Caco-2 (cell line): ENCODE data around the gene TBC1D2B. TPM values are rescaled to one million over a fixed set of nuclear protein-coding genes. Genes with fewer than 3 reads are reported as not detected.

Source experiments
- BruUV-seq: library from RNA; stranded (reverse); fragments of 400-500 nt; replicated peaks from 2 replicates; lab custom pipeline; 2021; lab: Mats Ljungman, UMichigan
- CTCF ChIA-PET: fragments of 300-600 bp; sonication (Branson Sonifier 250); formaldehyde crosslinking; loops from one replicate; lab custom pipeline; 2022; ENCODE audit warnings: antibody characterized with exemption; lab: Charles Lee
- POLR2A ChIA-PET: fragments of 300-600 bp; sonication (Branson Sonifier 250); formaldehyde crosslinking; loops from one replicate; lab custom pipeline; 2022; ENCODE audit warnings: antibody characterized with exemption; lab: Charles Lee
- DNase-seq, 2 experiments: peaks; one replicate each; pipeline versions ENCODE4 v3.0.0 to v3.0.0-alpha.2; 2020 to 2022
- H3K27me3 ChIP-seq: replicated peaks from 2 replicates; pipeline ENCODE4 v1.6.0; 2011; ENCODE audit warnings: low read length; ENCODE audit not compliant: control insufficient read depth, insufficient read depth
- H3K36me3 ChIP-seq: 2 replicates; pipeline ENCODE4 v1.5.1; 2011; ENCODE audit warnings: low read length; ENCODE audit not compliant: control insufficient read depth, insufficient read depth
- H3K4me1 ChIP-seq: fragments of 250-450 bp; sonication (Bioruptor Pico); 2 replicates; pipeline ENCODE4 v1.5.1; 2020; ENCODE audit warnings: mild to moderate bottlenecking
- H3K4me3 ChIP-seq: 2 replicates; pipeline ENCODE4 v1.5.1; 2011; ENCODE audit warnings: low read depth, mild to moderate bottlenecking, control low read depth, low read length
- H3K9me3 ChIP-seq: fragments of 250-450 bp; sonication (Bioruptor Pico); 2 replicates; pipeline ENCODE4 v1.5.1; 2020; ENCODE audit warnings: mild to moderate bottlenecking, moderate library complexity
- H3K27ac Mint-ChIP-seq: one replicate; pipeline ENCODE4 v1.8.0; 2022; ENCODE audit warnings: mixed read lengths; ENCODE audit not compliant: unreplicated experiment
- H3K27me3 Mint-ChIP-seq: one replicate; pipeline ENCODE4 v1.8.0; 2022; ENCODE audit warnings: mixed read lengths; ENCODE audit not compliant: insufficient read depth, unreplicated experiment
- H3K36me3 Mint-ChIP-seq: one replicate; pipeline ENCODE4 v1.8.0; 2022; ENCODE audit warnings: mild to moderate bottlenecking, mixed read lengths; ENCODE audit not compliant: insufficient read depth, unreplicated experiment
- H3K4me1 Mint-ChIP-seq: one replicate; pipeline ENCODE4 v1.8.0; 2022; ENCODE audit warnings: low read depth, mixed read lengths; ENCODE audit not compliant: unreplicated experiment
- H3K4me3 Mint-ChIP-seq: one replicate; pipeline ENCODE4 v1.8.0; 2022; ENCODE audit warnings: mild to moderate bottlenecking, moderate library complexity, mixed read lengths; ENCODE audit not compliant: unreplicated experiment
- H3K9me3 Mint-ChIP-seq: one replicate; pipeline ENCODE4 v1.8.0; 2022; ENCODE audit warnings: mixed read lengths; ENCODE audit not compliant: unreplicated experiment
- CTCF ChIP-seq, 2 experiments: fragments of 200-600 bp in 1 of 2; IDR thresholded peaks; 1 replicate in 1 of 2; 2 replicates in 1 of 2; pipeline versions ENCODE4 v1.5.1 to v1.8.0; 2011 to 2022; ENCODE audit warnings: antibody characterized with exemption in 1 of 2, control low read depth in 1 of 2, inconsistent platforms in 1 of 2, low read depth in 1 of 2, low read length in 1 of 2, mild to moderate bottlenecking in 1 of 2, moderate library complexity in 1 of 2; ENCODE audit not compliant: insufficient read depth in 1 of 2, severe bottlenecking in 1 of 2, unreplicated experiment in 1 of 2
- intact Hi-C: fragments of 100-400 bp; cut with micrococcal nuclease; formaldehyde crosslinking; loops from one replicate; pipeline ENCODE4 v1.10.0; 2022; ENCODE audit not compliant: unreplicated experiment
- total RNA-seq: library from RNA; stranded (reverse); gene quantifications from 2 replicates; pipeline ENCODE4 v1.2.3, GENCODE V29; 2022

The TBC1D2B gene
- total RNA-seq, 1 experiment from 2014 or later = 18.3 TPM

DNA sequence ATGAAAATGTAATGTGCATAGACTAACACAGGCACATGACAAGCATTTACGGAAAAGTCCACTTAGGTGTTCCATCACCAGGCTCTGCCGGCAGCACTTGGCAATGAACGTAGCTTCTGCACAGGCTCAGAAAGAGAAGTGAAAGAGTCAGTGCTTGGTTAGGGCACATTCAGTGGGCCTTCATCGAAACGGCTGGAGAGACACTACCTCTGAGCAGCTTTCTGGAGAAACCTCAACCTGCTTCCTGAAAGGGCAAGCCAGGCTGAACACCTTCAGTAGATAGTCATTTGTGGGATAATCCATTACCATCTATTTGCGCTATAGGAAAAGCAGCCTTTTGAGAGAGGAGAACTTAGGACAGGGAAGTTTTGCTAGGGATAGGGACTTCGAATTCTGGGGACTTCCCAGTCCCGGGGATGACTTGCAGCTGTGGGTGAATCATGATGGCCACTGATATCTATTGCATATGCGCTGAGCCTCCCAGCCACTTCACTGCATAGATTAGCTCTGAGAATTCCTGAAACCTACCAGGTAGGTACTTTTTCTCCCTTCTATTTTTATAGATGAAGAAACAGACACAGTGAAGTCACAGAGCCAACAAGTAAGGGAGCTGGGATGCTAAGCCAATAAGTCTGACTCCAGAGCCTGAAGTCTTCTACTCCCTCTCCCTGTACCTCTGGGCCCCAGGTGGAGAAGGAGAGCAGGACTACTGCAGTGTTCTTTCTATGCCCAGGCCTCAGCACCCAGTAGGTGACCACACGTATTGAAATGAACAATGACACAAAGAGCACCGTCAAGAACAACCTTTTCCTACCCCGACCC is 10.7 kb upstream of the TBC1D2B start:
- Histone ChIP-seq H3K36me3 (no peaks in the 10 kb centered on the region), H3K4me3 (no peak overlapping the region), H3K4me1 (peaks cover 23% of the 10 kb centered on the region), H3K9me3 (no peaks in the 10 kb centered on the region), H3K27me3 (no peaks in the 10 kb centered on the region)
- H3K4me1 Mint-ChIP-seq = no peaks in the 10 kb centered on the region
- H3K27ac Mint-ChIP-seq = peak overlapping the region; percentile 7
- POLR2A ChIA-PET = no interaction called here
- no peaks in the 10 kb centered on the region for H3K9me3 Mint-ChIP-seq
- CTCF ChIA-PET = interaction anchor here (0.6 to 1.0 kb wide), 2 partner anchors 20 to 108 kb away, joined by 3 to 9 read pairs; no protein-coding TSS in a partner anchor
- DNase-seq = no peak
- no TSS peak for BruUV-seq
- intact Hi-C loops = loop anchor here (1.0 kb wide), 1 partner anchor 11 kb away; the partner anchor contains the start of gene TBC1D2B
- no peak for TF ChIP-seq CTCF (IDR thresholded peaks at IDR 0.05; ENCODE audit: insufficient read depth in 1 of 2, low read depth in 1 of 2, low read length in 1 of 2, severe bottlenecking in 1 of 2, unreplicated experiment in 1 of 2)
- peak overlapping the region; percentile 5 for H3K4me3 Mint-ChIP-seq
- no peaks in the 10 kb centered on the region for H3K27me3 Mint-ChIP-seq
- no peaks in the 10 kb centered on the region for H3K36me3 Mint-ChIP-seq

DNA sequence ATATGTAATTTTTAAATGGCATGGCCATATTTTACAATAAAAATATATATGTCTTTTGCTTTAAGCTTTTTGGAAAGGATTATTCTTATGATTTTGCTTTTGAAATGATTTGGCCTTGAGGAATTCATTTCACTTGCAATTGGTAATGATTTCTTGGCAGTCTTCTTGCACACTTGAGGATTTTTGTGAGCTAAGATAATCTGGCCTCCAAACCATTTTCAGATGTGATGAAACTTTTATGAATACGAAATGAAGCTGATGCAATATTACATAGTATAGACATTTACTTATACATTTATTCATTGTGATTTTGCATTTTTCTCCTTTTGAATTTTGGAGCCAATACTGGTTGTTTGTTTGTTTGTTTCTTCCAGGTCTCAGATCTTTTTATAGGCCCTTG is 8.4 kb upstream of the TBC1D2B start:
- Mint-ChIP-seq H3K27me3 (no peaks in the 10 kb centered on the region), H3K4me1 (no peaks in the 10 kb centered on the region), H3K36me3 (no peaks in the 10 kb centered on the region), H3K27ac (no peak overlapping the region), H3K4me3 (no peak overlapping the region), H3K9me3 (no peaks in the 10 kb centered on the region)
- CTCF ChIA-PET = no interaction called here
- Histone ChIP-seq H3K4me3 (no peak overlapping the region), H3K9me3 (no peaks in the 10 kb centered on the region), H3K4me1 (peaks cover 23% of the 10 kb centered on the region), H3K27me3 (no peaks in the 10 kb centered on the region), H3K36me3 (no peaks in the 10 kb centered on the region)
- POLR2A ChIA-PET = no interaction called here
- intact Hi-C loops = no loop called here
- BruUV-seq = no TSS peak
- no peak for DNase-seq
- TF ChIP-seq CTCF (IDR thresholded peaks at IDR 0.05; ENCODE audit: insufficient read depth in 1 of 2, low read depth in 1 of 2, low read length in 1 of 2, severe bottlenecking in 1 of 2, unreplicated experiment in 1 of 2) = no peak

GRCh38 chr15:78084449-78084750 is 6.9 kb upstream of the TBC1D2B start:
- TF ChIP-seq CTCF (IDR thresholded peaks at IDR 0.05; ENCODE audit: insufficient read depth in 1 of 2, low read depth in 1 of 2, low read length in 1 of 2, severe bottlenecking in 1 of 2, unreplicated experiment in 1 of 2) = no peak
- ChIA-PET POLR2A (no interaction called here), CTCF (no interaction called here)
- Histone ChIP-seq H3K27me3 (no peaks in the 10 kb centered on the region), H3K4me1 (peaks cover 23% of the 10 kb centered on the region), H3K4me3 (no peak overlapping the region), H3K36me3 (no peaks in the 10 kb centered on the region), H3K9me3 (no peaks in the 10 kb centered on the region)
- DNase-seq = no peak
- BruUV-seq = no TSS peak
- intact Hi-C loops = no loop called here
- no peaks in the 10 kb centered on the region for H3K9me3 Mint-ChIP-seq
- no peaks in the 10 kb centered on the region for H3K4me1 Mint-ChIP-seq
- H3K4me3 Mint-ChIP-seq = no peak overlapping the region
- no peak overlapping the region for H3K27ac Mint-ChIP-seq
- no peaks in the 10 kb centered on the region for H3K36me3 Mint-ChIP-seq
- H3K27me3 Mint-ChIP-seq = no peaks in the 10 kb centered on the region
